PC-3 (cell line): ENCODE measurements around the gene OR2D3. TPM values are rescaled to one million over a fixed set of nuclear protein-coding genes. Genes with fewer than 3 reads are reported as not detected.

Source experiments
- ATAC-seq: fragments of 200-7000 bp; cut with Tn5 transposase; 2 replicates; pipeline ENCODE4 v1.9.1; 2020; ENCODE audit warnings: mild to moderate bottlenecking, moderate library complexity
- BruUV-seq: library from RNA; stranded (reverse); fragments of 400-500 nt; replicated peaks from 2 replicates; lab custom pipeline; 2021; lab: Mats Ljungman, UMichigan
- CTCF ChIA-PET: fragments of 300-600 bp; sonication (Branson Sonifier 250); formaldehyde crosslinking; loops from one replicate; lab custom pipeline; 2022; ENCODE audit warnings: antibody characterized with exemption; lab: Charles Lee
- POLR2A ChIA-PET: fragments of 300-600 bp; sonication (Branson Sonifier 250); formaldehyde crosslinking; loops from one replicate; lab custom pipeline; 2022; ENCODE audit warnings: antibody characterized with exemption; ENCODE audit not compliant: unreplicated experiment; lab: Charles Lee
- DNase-seq: peaks from one replicate; pipeline ENCODE4 v3.0.0-alpha.2; 2015
- H2AFZ ChIP-seq: fragments of 300-600 bp; sonication (generic); 2 replicates; pipeline ENCODE4 v1.6.0; 2016; ENCODE audit warnings: antibody characterized with exemption, low read length
- H3F3A ChIP-seq: fragments of 300-600 bp; sonication (generic); one replicate; pipeline ENCODE4 v1.6.0; 2017; ENCODE audit warnings: antibody characterized with exemption, low read length, control low read depth, mild to moderate bottlenecking; ENCODE audit not compliant: unreplicated experiment
- H3K27ac ChIP-seq: fragments of 300-600 bp; sonication (generic); 2 replicates; pipeline ENCODE4 v1.5.1; 2016; ENCODE audit warnings: mild to moderate bottlenecking, low read length
- H3K27me3 ChIP-seq: fragments of 300-600 bp; sonication (generic); 2 replicates; pipeline ENCODE4 v1.6.1; 2016; ENCODE audit warnings: low read length, mixed read lengths
- H3K36me3 ChIP-seq: fragments of 300-600 bp; sonication (generic); 2 replicates; pipeline ENCODE4 v1.6.1; 2016; ENCODE audit warnings: low read depth, mixed run types, low read length, mixed read lengths
- H3K4me1 ChIP-seq: fragments of 300-600 bp; sonication (generic); 2 replicates; pipeline ENCODE4 v1.5.1; 2016; ENCODE audit warnings: low read length; ENCODE audit not compliant: insufficient read depth
- H3K4me2 ChIP-seq: fragments of 300-600 bp; sonication (generic); 2 replicates; pipeline ENCODE4 v1.6.0; 2016; ENCODE audit warnings: low read length
- H3K4me3 ChIP-seq: fragments of 300-600 bp; sonication (generic); 2 replicates; pipeline ENCODE4 v1.5.1; 2016; ENCODE audit warnings: mild to moderate bottlenecking, low read length, mixed read lengths
- H3K79me2 ChIP-seq: fragments of 300-600 bp; sonication (generic); 2 replicates; pipeline ENCODE4 v1.6.1; 2017; ENCODE audit warnings: low read length, mixed read lengths
- H3K9ac ChIP-seq: fragments of 300-600 bp; sonication (generic); 2 replicates; pipeline ENCODE4 v1.6.0; 2016; ENCODE audit warnings: mild to moderate bottlenecking, low read length
- H3K9me2 ChIP-seq: fragments of 300-600 bp; sonication (generic); replicated peaks from 2 replicates; pipeline ENCODE4 v1.6.1; 2016; ENCODE audit warnings: mixed run types, low read length, mixed read lengths
- H3K9me3 ChIP-seq: fragments of 300-600 bp; sonication (generic); 2 replicates; pipeline ENCODE4 v1.6.1; 2016; ENCODE audit warnings: low read length, mixed read lengths
- H4K20me1 ChIP-seq: fragments of 300-600 bp; sonication (generic); 2 replicates; pipeline ENCODE4 v1.6.1; 2016; ENCODE audit warnings: low read length, mixed read lengths
- CTCF ChIP-seq: fragments of 300-600 bp; sonication (generic); conservative IDR thresholded peaks from 2 replicates; pipeline ENCODE4 v1.5.1; 2017; ENCODE audit warnings: antibody characterized with exemption, low read depth, mild to moderate bottlenecking, low read length
- EZH2 ChIP-seq: fragments of 300-600 bp; sonication (generic); IDR thresholded peaks from one replicate; pipeline ENCODE4 v1.6.1; 2017; ENCODE audit warnings: antibody characterized with exemption, mild to moderate bottlenecking, low read length; ENCODE audit not compliant: unreplicated experiment
- EZH2phosphoT487 ChIP-seq: fragments of 300-600 bp; sonication (generic); IDR thresholded peaks from 2 replicates; pipeline ENCODE4 v1.6.1; 2018; ENCODE audit warnings: mild to moderate bottlenecking, antibody characterized with exemption, low read length, borderline replicate concordance
- intact Hi-C: fragments of 100-400 bp; cut with micrococcal nuclease; formaldehyde crosslinking; loops from 2 replicates; pipeline ENCODE4 v1.9.0; 2023
- total RNA-seq: library from RNA; depleted of rRNA; stranded (reverse); fragments of >200 nt; gene quantifications from 2 replicates; pipeline ENCODE4 v1.2.3, GENCODE V29; 2014

Gene OR2D3
- total RNA-seq, 1 experiment from 2014 or later: not detected

- ChIA-PET POLR2A (no interaction called here), CTCF (no interaction called here)
- H3K4me2 ChIP-seq: no peak overlapping the region
- no peak overlapping the region for H3K9ac ChIP-seq
- no peak for DNase-seq
- no peak for ATAC-seq
- TF ChIP-seq EZH2phosphoT487 (no peak), EZH2 (no peak), CTCF (no peak)
- no peaks in the 10 kb centered on the region for H3F3A ChIP-seq
- H3K9me3 ChIP-seq: no peaks in the 10 kb centered on the region
- no peaks in the 10 kb centered on the region for H3K27me3 ChIP-seq
- no peaks in the 10 kb centered on the region for H4K20me1 ChIP-seq
- H3K9me2 ChIP-seq: no peaks in the 10 kb centered on the region
- peaks cover 3% of the 10 kb centered on the region; the same call in 1 of the 2 replicates for H3K36me3 ChIP-seq
- H3K27ac ChIP-seq: no peak overlapping the region
- H2AFZ ChIP-seq: no peak overlapping the region
- BruUV-seq: no TSS peak
- H3K4me1 ChIP-seq: peaks cover 13% of the 10 kb centered on the region; the same call in 1 of the 2 replicates
- peaks cover 27% of the 10 kb centered on the region for H3K79me2 ChIP-seq
- no peak overlapping the region for H3K4me3 ChIP-seq
- intact Hi-C loops: loop anchor here (5.0 kb wide), 1 partner anchor 63 kb away; no protein-coding TSS in a partner anchor
Observed at GRCh38 chr11:6928916-6929315, 8.1 kb downstream of the OR2D3 start.

- TF ChIP-seq CTCF: no peak
- TF ChIP-seq EZH2phosphoT487: no peak
- no peak for TF ChIP-seq EZH2
- Histone ChIP-seq H3F3A (no peaks in the 10 kb centered on the region), H4K20me1 (no peaks in the 10 kb centered on the region), H3K4me3 (no peak overlapping the region), H3K9me2 (no peaks in the 10 kb centered on the region), H3K79me2 (peaks cover 27% of the 10 kb centered on the region), H3K36me3 (peaks cover 8% of the 10 kb centered on the region; the same call in 1 of the 2 replicates), H3K4me2 (no peak overlapping the region), H3K27me3 (no peaks in the 10 kb centered on the region), H3K27ac (no peak overlapping the region), H3K9me3 (no peaks in the 10 kb centered on the region), H3K4me1 (peaks cover 7% of the 10 kb centered on the region; the same call in 1 of the 2 replicates), H3K9ac (no peak overlapping the region), H2AFZ (no peak overlapping the region)
- ATAC-seq: no peak
- no peak for DNase-seq
- POLR2A ChIA-PET: no interaction called here
- BruUV-seq: no TSS peak
- intact Hi-C loops: no loop called here
- CTCF ChIA-PET: no interaction called here
Observed at GRCh38 chr11:6931146-6931713, 10.4 kb downstream of the OR2D3 start.

GRCh38 chr11:6932145-6932544, 11.3 kb downstream of the OR2D3 start:
- H4K20me1 ChIP-seq: no peaks in the 10 kb centered on the region
- ATAC-seq (no peak), DNase-seq (no peak)
- no peaks in the 10 kb centered on the region for H3F3A ChIP-seq
- CTCF ChIA-PET: no interaction called here
- H3K36me3 ChIP-seq: peaks cover 8% of the 10 kb centered on the region; the same call in 1 of the 2 replicates
- no peaks in the 10 kb centered on the region for H3K9me3 ChIP-seq
- no peaks in the 10 kb centered on the region for H3K9me2 ChIP-seq
- no peak overlapping the region for H3K9ac ChIP-seq
- TF ChIP-seq CTCF: no peak
- no peak for TF ChIP-seq EZH2phosphoT487
- TF ChIP-seq EZH2: no peak
- POLR2A ChIA-PET: no interaction called here
- H3K27ac ChIP-seq: no peak overlapping the region
- peaks cover 24% of the 10 kb centered on the region for H3K79me2 ChIP-seq
- no peak overlapping the region for H3K4me2 ChIP-seq
- no peak overlapping the region for H3K4me3 ChIP-seq
- no peaks in the 10 kb centered on the region for H3K27me3 ChIP-seq
- BruUV-seq: no TSS peak
- H2AFZ ChIP-seq: no peak overlapping the region
- intact Hi-C loops: no loop called here
- peaks cover 7% of the 10 kb centered on the region; the same call in 1 of the 2 replicates for H3K4me1 ChIP-seq
